Stomach (tissue), 19 donors: ENCODE results near the gene EID2. TPM values are rescaled to one million over a fixed set of nuclear protein-coding genes. Genes with fewer than 3 reads are reported as not detected.

Source experiments
- DNase-seq, 2 donors: peaks; one replicate each; pipeline versions ENCODE4 v3.0.0 to v3.0.0-alpha.2; 2013 to 2019
- H3K27ac ChIP-seq, 5 donors: fragments of 200-600 bp in 4 of 5; sonication (generic) in 4 of 5; one replicate each; pipeline ENCODE4 v1.5.1; 2013 to 2019; ENCODE audit warnings: mild to moderate bottlenecking in 1 of 5, moderate library complexity in 1 of 5
- H3K27me3 ChIP-seq, 3 donors: fragments of 200-600 bp; sonication (generic); one replicate each; pipeline ENCODE4 v1.5.1; 2017 to 2019; ENCODE audit warnings: mixed run types in 1 of 3
- H3K36me3 ChIP-seq, 4 donors: fragments of 200-600 bp; sonication (generic); 1 replicate in 3 of 4; 2 replicates in 1 of 4; pipeline ENCODE4 v1.5.1; 2016 to 2019
- H3K4me1 ChIP-seq, 4 donors: fragments of 200-600 bp; sonication (generic); one replicate each; pipeline ENCODE4 v1.5.1; 2016 to 2019
- H3K4me3 ChIP-seq, 4 donors: fragments of 200-600 bp; sonication (generic) in 3 of 4; one replicate each; pipeline ENCODE4 v1.5.1; 2016 to 2019; ENCODE audit warnings: mild to moderate bottlenecking in 1 of 4
- H3K9me3 ChIP-seq, 4 donors: fragments of 200-600 bp; sonication (generic); one replicate each; pipeline ENCODE4 v1.5.1; 2016 to 2019
- EP300 ChIP-seq: sonication (generic); formaldehyde crosslinking; IDR thresholded peaks from one replicate; pipeline ENCODE4 v1.6.1; 2017; ENCODE audit warnings: antibody characterized with exemption
- POLR2A ChIP-seq, 4 donors: fragments of 450-650 bp; IDR thresholded peaks; one replicate each; pipeline ENCODE4 v1.6.1; 2016; ENCODE audit warnings: antibody characterized with exemption in 4 of 4, control low read depth in 2 of 4, mild to moderate bottlenecking in 1 of 4, moderate library complexity in 1 of 4
- POLR2AphosphoS5 ChIP-seq, 3 donors: sonication (generic); formaldehyde crosslinking; IDR thresholded peaks; one replicate each; pipeline ENCODE4 v1.6.1; 2016; ENCODE audit warnings: antibody characterized with exemption in 3 of 3
- WGBS, 5 donors: extraction: QIAGEN DNeasy Blood & Tissue Kit in 3 of 5; methylation state at CpG; one replicate each; pipeline versions ENCODE4 v1.1.5 to v1.1.7; 2013 to 2018; 5-methylcytosine and 5-hydroxymethylcytosine counted together
- intact Hi-C: fragments of 100-400 bp; cut with DNase I; formaldehyde crosslinking; loops from one replicate; pipeline ENCODE4 v1.15.1; 2023; ENCODE audit warnings: low total_unique reads
- long read RNA-seq, 10 donors: transcript quantifications; one replicate each; lab custom pipeline, GENCODE V29; 2026
- polyA plus RNA-seq, 3 donors: library from polyadenylated mRNA; stranded (reverse); fragments of 200-250 nt; gene quantifications; one replicate each; pipeline ENCODE4 v1.2.3, GENCODE V29; 2013
- total RNA-seq, 5 donors: library from RNA; depleted of rRNA; stranded (reverse); fragments of >200 nt; gene quantifications; one replicate each; pipeline versions ENCODE4 v1.1.0 to v1.2.3, GENCODE V29; 2014 to 2016
- TF ChIP-seq, protein P1 (sequence below), 7 experiments: fragments of 450-650 bp in 4 of 7; fragments of 200-600 bp in 3 of 7; sonication (generic) in 3 of 7; IDR thresholded peaks; one replicate each; pipeline ENCODE4 v1.5.1; 2016 to 2019; ENCODE audit warnings: antibody characterized with exemption in 7 of 7, control low read depth in 2 of 7, mild to moderate bottlenecking in 1 of 7
- donor health status: healthy with polysubstance abuse.
- donor health status: Bipolar disorder and iron deficiency.
- donor health status: healthy.

EID2 gene, protein sequence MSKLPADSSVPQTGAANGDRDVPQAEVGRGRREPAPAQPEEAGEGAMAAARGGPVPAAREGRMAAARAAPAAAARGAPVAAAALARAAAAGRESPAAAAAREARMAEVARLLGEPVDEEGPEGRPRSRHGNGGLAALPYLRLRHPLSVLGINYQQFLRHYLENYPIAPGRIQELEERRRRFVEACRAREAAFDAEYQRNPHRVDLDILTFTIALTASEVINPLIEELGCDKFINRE
- total RNA-seq, result 10 to 100 TPM in 1 of 5 donors, 1 to 10 TPM in 3, not detected in 1; 4.3 to 56.5 (median 6.1) TPM
- 10 to 100 TPM in 2 of 3 donors, 1 to 10 TPM in 1; 8.7 to 12.5 (median 10.2) TPM for polyA plus RNA-seq
- long read RNA-seq, donor 1, transcript EID2-201 (1 exons, 1,629 nt), result major isoform, 8 of 8 reads
- long read RNA-seq, donor 1, partial matches to known transcripts, result 0 of 8 reads
- long read RNA-seq, donor 1, other reads (novel, unspliced or antisense), result 0 of 8 reads
- long read RNA-seq, donor 2, transcript EID2-201 (1 exons, 1,629 nt), result major isoform, 10 of 10 reads
- long read RNA-seq, donor 2, partial matches to known transcripts, result 0 of 10 reads
- long read RNA-seq, donor 2, other reads (novel, unspliced or antisense), result 0 of 10 reads
- long read RNA-seq, donor 3, transcript EID2-201 (1 exons, 1,629 nt), result major isoform, 8 of 8 reads
- long read RNA-seq, donor 3, partial matches to known transcripts, result 0 of 8 reads
- long read RNA-seq, donor 3, other reads (novel, unspliced or antisense), result 0 of 8 reads
- long read RNA-seq, donor 4, partial matches to known transcripts, result 0 of 3 reads
- long read RNA-seq, donor 4, other reads (novel, unspliced or antisense), result 0 of 3 reads
- long read RNA-seq, donor 5, transcript EID2-201 (1 exons, 1,629 nt), result major isoform, 11 of 11 reads
- long read RNA-seq, donor 5, partial matches to known transcripts, result 0 of 11 reads
- long read RNA-seq, donor 5, other reads (novel, unspliced or antisense), result 0 of 11 reads
- long read RNA-seq, donor 6, transcript EID2-201 (1 exons, 1,629 nt), result major isoform, 20 of 20 reads
- long read RNA-seq, donor 6, partial matches to known transcripts, result 0 of 20 reads
- long read RNA-seq, donor 6, other reads (novel, unspliced or antisense), result 0 of 20 reads
- long read RNA-seq, donor 7, transcript EID2-201 (1 exons, 1,629 nt), result major isoform, 16 of 16 reads
- long read RNA-seq, donor 7, partial matches to known transcripts, result 0 of 16 reads
- long read RNA-seq, donor 7, other reads (novel, unspliced or antisense), result 0 of 16 reads
- long read RNA-seq, donor 8, transcript EID2-201 (1 exons, 1,629 nt), result major isoform, 7 of 7 reads
- long read RNA-seq, donor 8, partial matches to known transcripts, result 0 of 7 reads
- long read RNA-seq, donor 8, other reads (novel, unspliced or antisense), result 0 of 7 reads
- long read RNA-seq, donor 9, transcript EID2-201 (1 exons, 1,629 nt), result major isoform, 9 of 9 reads
- long read RNA-seq, donor 9, partial matches to known transcripts, result 0 of 9 reads
- long read RNA-seq, donor 9, other reads (novel, unspliced or antisense), result 0 of 9 reads
- long read RNA-seq, donor 10, transcript EID2-201 (1 exons, 1,629 nt), result major isoform, 9 of 9 reads
- long read RNA-seq, donor 10, partial matches to known transcripts, result 0 of 9 reads
- long read RNA-seq, donor 10, other reads (novel, unspliced or antisense), result 0 of 9 reads

DNA sequence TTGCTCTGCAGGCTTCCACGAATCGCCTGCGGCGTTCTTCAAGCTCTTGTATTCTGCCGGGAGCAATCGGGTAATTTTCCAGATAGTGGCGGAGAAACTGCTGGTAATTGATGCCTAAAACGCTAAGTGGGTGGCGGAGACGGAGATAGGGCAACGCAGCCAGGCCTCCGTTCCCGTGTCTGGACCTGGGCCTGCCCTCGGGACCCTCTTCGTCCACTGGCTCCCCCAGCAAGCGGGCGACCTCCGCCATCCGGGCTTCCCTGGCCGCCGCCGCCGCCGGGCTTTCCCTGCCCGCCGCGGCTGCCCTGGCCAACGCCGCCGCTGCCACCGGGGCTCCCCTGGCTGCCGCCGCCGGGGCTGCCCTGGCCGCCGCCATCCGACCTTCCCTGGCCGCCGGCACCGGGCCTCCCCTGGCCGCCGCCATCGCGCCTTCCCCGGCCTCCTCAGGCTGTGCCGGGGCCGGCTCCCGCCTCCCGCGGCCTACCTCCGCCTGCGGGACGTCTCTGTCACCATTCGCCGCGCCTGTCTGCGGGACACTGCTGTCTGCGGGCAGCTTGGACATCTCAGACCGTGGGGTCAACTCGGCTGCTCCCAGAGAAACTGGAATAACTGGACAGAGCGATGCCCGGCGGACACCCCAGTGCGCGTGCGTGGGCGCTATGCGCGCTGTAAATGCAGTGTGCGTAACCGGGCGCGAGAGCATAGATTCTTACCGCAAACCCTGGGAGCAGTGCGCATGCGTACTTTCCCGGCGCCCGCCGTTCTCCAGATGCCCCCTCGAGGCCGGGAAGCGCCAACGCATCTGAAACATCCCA, at the start of gene EID2:
Gene EID2, minus strand, starts transcription at position 644 of the 815 bp plus-strand sequence. Its CDS starts 82 bp downstream, at position 562.
- Histone ChIP-seq H3K4me3 (peak within 1 kb of the TSS; percentile 69 to 90 (median 77)), H3K36me3 (no peaks in the 10 kb centered on the region), H3K27me3 (peaks cover 0 to 4% (median 0%) of the 10 kb centered on the region in 3 donors), H3K9me3 (no peaks in the 10 kb centered on the region), H3K4me1 (peaks cover 10 to 29% (median 20%) of the 10 kb centered on the region in 4 donors), H3K27ac (peak within 1 kb of the TSS; percentile 88 to 100 (median 97))
- WGBS, 5 donors, result 0 to 1% (median 0%) methylated on average over 53 to 84 of the region's 84 CpGs
- TF ChIP-seq POLR2AphosphoS5 (IDR thresholded peaks at IDR 0.05) (peak; percentile 91 to 96 (median 94)), POLR2A (IDR thresholded peaks at IDR 0.05) (no peak)
- TF ChIP-seq, protein P1, sequence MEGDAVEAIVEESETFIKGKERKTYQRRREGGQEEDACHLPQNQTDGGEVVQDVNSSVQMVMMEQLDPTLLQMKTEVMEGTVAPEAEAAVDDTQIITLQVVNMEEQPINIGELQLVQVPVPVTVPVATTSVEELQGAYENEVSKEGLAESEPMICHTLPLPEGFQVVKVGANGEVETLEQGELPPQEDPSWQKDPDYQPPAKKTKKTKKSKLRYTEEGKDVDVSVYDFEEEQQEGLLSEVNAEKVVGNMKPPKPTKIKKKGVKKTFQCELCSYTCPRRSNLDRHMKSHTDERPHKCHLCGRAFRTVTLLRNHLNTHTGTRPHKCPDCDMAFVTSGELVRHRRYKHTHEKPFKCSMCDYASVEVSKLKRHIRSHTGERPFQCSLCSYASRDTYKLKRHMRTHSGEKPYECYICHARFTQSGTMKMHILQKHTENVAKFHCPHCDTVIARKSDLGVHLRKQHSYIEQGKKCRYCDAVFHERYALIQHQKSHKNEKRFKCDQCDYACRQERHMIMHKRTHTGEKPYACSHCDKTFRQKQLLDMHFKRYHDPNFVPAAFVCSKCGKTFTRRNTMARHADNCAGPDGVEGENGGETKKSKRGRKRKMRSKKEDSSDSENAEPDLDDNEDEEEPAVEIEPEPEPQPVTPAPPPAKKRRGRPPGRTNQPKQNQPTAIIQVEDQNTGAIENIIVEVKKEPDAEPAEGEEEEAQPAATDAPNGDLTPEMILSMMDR (IDR thresholded peaks at IDR 0.05), result peak in 5 of 7 experiments; percentile 67 to 97 (median 84)
- DNase-seq, result peak; percentile 97 to 98
- intact Hi-C loops, result loop anchor here (10.0 kb wide), 1 partner anchor 65 kb away; no protein-coding TSS in a partner anchor

DNA sequence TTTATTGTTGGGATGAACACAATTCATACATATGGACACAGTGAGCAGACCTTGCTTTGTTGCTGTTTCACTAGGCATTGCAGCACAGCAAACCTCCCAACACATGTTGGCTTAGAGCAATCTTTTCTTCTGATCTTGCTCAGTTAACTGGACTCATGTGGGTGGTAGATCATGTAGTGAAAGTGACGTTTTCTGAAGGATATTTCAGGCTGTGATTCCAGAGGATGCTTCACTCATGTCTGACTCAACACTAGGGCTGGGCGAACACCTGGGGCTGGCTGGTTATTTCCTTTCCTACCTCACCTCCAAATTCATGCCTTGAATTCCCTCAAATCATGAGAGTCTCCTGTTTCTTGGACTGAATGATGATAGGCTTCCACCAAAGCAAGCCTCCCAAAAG, 48.1 kb upstream of the EID2 start:
- no peaks in the 10 kb centered on the region for H3K4me1 ChIP-seq
- peaks cover 0 to 21% (median 5%) of the 10 kb centered on the region in 3 donors for H3K27me3 ChIP-seq
- no peaks in the 10 kb centered on the region for H3K9me3 ChIP-seq
- TF ChIP-seq EP300 (no peak), POLR2A (IDR thresholded peaks at IDR 0.05) (no peak), POLR2AphosphoS5 (IDR thresholded peaks at IDR 0.05) (no peak)
- TF ChIP-seq, protein P1 (IDR thresholded peaks at IDR 0.05), result no peak
- WGBS, 5 donors, result 26 to 52% (median 40%) methylated on average over 2 of the region's 2 CpGs
- H3K36me3 ChIP-seq, result no peaks in the 10 kb centered on the region
- intact Hi-C loops, result no loop called here
- no peak overlapping the region for H3K4me3 ChIP-seq
- DNase-seq, result no peak
- H3K27ac ChIP-seq, result no peak overlapping the region

GRCh38 chr19:39587496-39587895, 47.5 kb upstream of the EID2 start:
- peaks cover 0 to 21% (median 5%) of the 10 kb centered on the region in 3 donors for H3K27me3 ChIP-seq

More at GRCh38 chr19:39587496-39587895, 47.5 kb upstream of the EID2 start:
- no peak overlapping the region for H3K27ac ChIP-seq
- H3K4me1 ChIP-seq, result no peaks in the 10 kb centered on the region
- H3K9me3 ChIP-seq, result no peaks in the 10 kb centered on the region
- no peak overlapping the region for H3K4me3 ChIP-seq
- intact Hi-C loops, result no loop called here
- WGBS, 5 donors, result 54 to 63% (median 57%) methylated on average over 4 of the region's 4 CpGs
- no peak for DNase-seq
- no peak for TF ChIP-seq POLR2A (IDR thresholded peaks at IDR 0.05)
- TF ChIP-seq, protein P1 (IDR thresholded peaks at IDR 0.05), result no peak
- no peak for TF ChIP-seq EP300
- no peak for TF ChIP-seq POLR2AphosphoS5 (IDR thresholded peaks at IDR 0.05)
- H3K36me3 ChIP-seq, result no peaks in the 10 kb centered on the region
